HG03045 (cell line): ENCODE measurements around the gene SPN.
"Not testable (repeated sequence)": the region's sequence is repeated elsewhere in the genome, so short reads cannot be mapped to it uniquely, and the experiment has no call there.

ENCODE experiments used
- ATAC-seq: cut with Tn5 transposase; IDR thresholded peaks from one replicate; pipeline ENCODE4 v1.9.1; 2021; ENCODE audit warnings: mild to moderate bottlenecking, moderate library complexity; ENCODE audit not compliant: unreplicated experiment

SPN gene

GRCh38 chr16:29645694-29646187 lies 17.3 kb upstream of the SPN start:
- no peak for ATAC-seq

DNA sequence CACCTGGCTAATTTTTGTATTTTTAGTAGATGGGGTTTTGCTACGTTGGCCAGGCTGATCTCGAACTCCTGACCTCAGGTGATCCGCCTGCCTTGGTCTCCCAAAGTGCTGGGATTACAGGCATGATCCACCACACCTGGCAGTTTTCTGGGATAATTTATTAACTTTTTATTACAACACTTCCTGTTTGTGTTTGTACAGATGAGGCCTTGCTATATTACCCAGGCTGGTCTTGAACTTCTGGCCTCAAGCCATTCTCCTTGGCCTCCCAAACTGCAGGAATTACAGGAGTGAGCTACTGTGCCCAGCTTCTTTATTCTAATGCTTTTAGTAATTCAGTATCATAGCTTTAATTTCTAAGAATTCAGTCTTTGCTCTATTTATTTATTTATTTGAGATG lies 16.1 kb upstream of the SPN start:
- no peak for ATAC-seq

DNA sequence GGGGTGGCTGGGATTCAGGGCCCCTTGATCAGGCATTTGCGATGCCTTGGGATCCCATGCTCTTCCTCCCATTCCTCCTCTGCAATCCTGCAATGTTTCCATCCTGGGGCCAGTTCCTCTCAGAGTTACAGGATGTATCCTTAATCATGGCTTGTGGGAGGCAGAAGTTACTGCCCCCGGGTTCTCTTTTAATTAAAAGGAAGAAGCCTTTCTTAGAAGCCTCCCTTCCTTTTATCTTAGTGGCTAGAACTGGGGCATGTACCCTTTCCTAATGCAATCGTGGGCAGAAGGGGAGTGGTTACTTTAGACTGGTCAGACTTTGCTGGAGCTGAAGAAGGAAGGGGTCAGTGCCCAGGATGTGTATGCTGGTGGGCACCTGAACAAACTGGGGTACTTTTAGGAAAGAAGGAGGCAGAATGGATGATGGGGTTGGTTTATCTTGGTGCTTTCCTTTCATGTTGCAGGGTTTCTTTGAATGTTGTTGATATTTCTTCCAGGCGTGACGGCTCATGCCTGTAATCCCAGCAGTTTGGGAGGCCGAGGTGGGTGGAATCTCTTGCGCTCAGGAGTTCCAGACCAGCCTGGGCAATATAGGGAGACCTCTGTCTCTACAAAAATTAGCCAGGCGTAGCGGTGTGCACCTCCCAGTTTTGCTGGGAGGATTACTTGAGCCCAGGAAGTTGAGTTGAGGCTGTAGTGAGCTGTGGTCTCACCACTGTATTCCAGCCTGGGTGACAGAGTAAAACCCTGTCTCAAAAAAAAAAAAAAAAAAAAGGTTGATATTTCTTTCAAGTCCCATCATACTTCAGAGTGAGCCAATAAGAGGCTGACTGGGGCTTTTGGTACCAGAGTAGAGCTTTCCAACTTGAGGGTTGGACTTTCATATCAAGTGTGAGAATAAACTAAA lies 13.2 kb upstream of the SPN start:
- ATAC-seq: no peak

GRCh38 chr16:29650771-29651170 lies 12.3 kb upstream of the SPN start:
- ATAC-seq: no peak

GRCh38 chr16:29651774-29652349 lies 11.2 kb upstream of the SPN start:
- ATAC-seq: no peak

- no peak for ATAC-seq
These were observed 9.6 kb upstream of the SPN start for GRCh38 chr16:29653471-29653870.

- not testable (repeated sequence) for ATAC-seq
These were observed 9.2 kb upstream of the SPN start for GRCh38 chr16:29653890-29654289.

DNA sequence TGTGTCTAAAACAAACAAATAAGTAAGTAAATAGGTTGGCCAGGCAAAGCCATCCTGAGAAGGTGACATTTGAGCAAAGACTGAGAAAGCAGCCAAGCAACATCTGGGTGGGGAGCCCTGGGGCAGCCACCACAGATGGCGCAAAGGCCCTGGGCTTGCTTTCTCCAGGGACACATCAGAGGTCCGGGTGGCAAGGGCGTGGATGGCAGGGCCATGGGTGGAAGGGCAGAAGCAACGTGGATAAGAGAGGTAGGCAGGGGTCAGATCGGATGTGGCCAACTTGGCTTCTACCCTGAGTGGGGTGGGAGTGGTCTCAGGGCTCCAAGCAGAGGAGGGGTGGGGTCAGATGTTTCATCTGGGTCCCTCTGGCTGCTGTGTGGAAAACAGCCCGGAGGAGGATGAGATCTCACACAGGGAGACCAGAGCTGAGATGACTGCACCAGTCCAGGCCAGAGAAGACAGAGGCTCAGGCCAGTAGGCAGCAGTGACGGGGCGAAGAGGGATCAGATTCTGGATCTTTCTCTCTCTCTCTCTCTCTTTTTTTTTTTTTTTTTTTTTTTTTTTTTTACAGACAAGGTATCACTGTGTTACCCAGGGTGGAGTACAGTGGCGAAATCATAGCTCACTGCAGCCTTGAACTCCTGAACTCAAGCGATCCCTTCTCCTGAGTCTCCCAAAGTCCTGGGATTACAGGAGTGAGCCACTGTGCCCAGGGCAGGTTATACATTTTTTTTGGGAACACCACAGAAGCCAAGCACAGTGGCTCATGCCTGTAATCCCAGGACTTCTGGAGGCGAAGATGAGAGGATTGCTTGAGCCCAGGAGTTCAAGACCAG lies 6.1 kb upstream of the SPN start:
- ATAC-seq: no peak

DNA sequence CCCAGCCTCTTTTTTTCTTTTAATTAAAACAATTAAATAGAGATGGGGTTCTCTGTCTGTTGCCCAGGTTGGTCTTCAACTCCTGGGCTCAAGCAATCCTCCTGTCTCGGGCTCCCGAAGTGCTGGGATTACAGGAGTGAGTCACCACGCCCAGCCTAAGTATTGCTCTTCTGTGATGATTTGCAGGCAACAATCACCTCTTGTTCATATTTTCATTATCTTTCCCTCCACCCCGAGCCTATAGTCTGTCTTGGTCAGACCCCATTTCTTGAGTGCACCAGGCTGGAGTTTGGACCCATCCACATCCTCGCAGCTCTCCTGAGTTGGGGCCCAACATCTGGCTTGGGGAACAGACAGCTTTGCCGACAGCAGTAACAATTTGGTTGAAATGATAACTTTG lies 4.3 kb upstream of the SPN start:
- ATAC-seq: no peak

GRCh38 chr16:29662000-29662728 lies 883 bp upstream of the SPN start:
- no peak for ATAC-seq

GRCh38 chr16:29662729-29663015 lies 375 bp upstream of the SPN start:
- ATAC-seq: no peak

DNA sequence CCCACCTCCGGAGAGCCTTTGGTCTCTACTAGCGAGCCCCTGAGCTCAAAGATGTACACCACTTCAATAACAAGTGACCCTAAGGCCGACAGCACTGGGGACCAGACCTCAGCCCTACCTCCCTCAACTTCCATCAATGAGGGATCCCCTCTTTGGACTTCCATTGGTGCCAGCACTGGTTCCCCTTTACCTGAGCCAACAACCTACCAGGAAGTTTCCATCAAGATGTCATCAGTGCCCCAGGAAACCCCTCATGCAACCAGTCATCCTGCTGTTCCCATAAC lies 702 bp downstream of the SPN start:
- no peak for ATAC-seq

DNA sequence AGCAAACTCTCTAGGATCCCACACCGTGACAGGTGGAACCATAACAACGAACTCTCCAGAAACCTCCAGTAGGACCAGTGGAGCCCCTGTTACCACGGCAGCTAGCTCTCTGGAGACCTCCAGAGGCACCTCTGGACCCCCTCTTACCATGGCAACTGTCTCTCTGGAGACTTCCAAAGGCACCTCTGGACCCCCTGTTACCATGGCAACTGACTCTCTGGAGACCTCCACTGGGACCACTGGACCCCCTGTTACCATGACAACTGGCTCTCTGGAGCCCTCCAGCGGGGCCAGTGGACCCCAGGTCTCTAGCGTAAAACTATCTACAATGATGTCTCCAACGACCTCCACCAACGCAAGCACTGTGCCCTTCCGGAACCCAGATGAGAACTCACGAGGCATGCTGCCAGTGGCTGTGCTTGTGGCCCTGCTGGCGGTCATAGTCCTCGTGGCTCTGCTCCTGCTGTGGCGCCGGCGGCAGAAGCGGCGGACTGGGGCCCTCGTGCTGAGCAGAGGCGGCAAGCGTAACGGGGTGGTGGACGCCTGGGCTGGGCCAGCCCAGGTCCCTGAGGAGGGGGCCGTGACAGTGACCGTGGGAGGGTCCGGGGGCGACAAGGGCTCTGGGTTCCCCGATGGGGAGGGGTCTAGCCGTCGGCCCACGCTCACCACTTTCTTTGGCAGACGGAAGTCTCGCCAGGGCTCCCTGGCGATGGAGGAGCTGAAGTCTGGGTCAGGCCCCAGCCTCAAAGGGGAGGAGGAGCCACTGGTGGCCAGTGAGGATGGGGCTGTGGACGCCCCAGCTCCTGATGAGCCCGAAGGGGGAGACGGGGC lies 1.3 kb downstream of the SPN start:
- ATAC-seq: no peak

GRCh38 chr16:29665294-29666077 lies 2.4 kb downstream of the SPN start:
- ATAC-seq: no peak

- not testable (repeated sequence) for ATAC-seq
These were observed 4.2 kb downstream of the SPN start for GRCh38 chr16:29667322-29667610.

GRCh38 chr16:29667755-29668154 lies 4.7 kb downstream of the SPN start:
- no peak for ATAC-seq

- no peak for ATAC-seq
These were observed 5.2 kb downstream of the SPN start for GRCh38 chr16:29668267-29668666.

- ATAC-seq: no peak
These were observed 10.5 kb downstream of the SPN start for GRCh38 chr16:29673501-29673900.

- ATAC-seq: no peak
These were observed 11.1 kb downstream of the SPN start for GRCh38 chr16:29674188-29674587.
